Measurements from ENCODE around the gene ETV6. TPM values are rescaled to one million over a fixed set of nuclear protein-coding genes. Genes with fewer than 3 reads are reported as not detected.

Gene ETV6
- total RNA-seq, 1 donor from 2014 or later: 9.9 TPM

DNA sequence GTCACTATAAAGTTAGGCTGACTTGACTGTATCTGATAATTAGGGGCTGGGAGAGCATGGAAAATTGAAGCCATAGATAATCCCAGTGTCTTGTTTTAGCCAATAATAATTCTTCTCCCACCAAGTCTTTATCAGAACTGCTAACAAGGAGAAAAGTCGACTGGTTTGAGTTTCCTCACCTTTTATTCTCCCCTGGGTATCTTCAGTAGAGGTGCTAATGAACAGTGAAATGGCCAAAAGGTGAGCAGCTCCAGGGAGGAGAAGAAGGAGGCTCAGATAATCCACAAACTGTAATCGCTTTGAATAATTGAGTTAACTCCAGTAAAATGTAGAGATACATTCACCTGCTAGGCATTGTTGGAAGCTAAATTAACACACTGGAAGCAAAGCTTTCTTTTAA, 72.6 kb downstream of the ETV6 start:
- DNase-seq: no peak

DNA sequence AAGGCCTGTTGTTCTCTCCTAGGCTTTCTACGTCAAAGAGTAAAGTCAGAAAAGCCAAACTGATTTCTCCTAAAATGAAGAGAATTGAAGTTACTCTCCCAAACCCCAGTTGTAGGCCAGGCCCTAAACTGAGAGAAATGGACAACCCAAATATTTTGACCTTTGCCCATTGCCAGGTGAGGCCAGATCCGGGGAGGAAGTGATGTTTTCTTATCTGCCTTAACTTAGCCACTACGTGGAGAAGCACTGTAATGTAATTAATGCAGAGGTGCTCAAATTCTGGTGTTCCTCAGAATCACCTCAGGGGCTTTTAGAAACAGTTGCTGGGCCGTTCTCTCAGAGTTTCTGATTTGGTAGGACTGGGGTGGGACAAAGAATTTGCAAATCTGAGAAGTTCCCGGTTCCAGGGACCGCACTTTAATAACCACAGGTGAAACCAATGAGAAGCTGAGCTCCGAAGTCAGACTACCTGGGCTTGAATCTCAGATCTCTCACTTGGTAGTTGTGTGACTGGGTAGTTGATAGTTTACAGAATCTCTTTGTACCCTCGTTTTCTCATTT, 73.2 kb downstream of the ETV6 start:
- DNase-seq: no peak

DNA sequence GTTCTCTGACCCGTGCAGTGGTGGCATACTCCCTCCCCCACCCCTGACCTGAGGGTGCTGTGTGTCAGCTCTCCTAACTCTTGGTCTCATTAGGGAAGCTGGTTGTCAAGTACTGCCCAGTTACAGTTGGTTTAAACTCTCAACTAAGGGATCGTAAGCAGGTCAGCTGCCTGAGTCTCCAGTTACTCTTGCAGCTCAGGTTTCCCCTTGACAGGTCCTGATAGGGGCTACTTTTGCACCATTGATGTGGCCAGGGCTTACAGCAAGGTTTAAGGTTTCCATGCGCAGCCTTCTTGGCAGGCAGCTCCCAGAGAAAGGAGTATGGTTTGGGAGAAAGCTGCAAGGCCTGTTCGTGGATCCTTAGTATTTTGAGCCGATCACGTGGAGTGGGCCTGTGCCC, 74.5 kb downstream of the ETV6 start:
- no peak for DNase-seq

DNA sequence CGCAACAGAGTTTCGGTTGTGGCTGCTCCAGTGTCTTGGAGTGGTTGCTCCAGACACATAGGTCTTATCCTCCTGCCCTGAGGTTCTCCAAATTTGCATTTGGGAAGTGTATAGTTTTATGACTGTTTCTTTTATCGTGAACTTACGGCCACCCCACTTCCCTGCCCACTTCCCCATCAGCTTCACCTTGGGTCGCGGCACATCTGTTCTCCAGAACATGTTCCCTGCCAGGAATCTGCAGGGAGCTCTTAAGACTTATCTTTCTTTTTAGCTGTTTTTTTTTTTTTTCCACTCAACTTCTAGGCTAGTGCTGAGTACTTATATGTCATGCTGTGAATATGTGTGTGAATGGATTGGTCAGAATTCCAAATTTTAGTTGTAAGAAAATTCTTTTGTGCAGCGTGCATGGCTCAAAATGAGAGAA, 75.4 kb downstream of the ETV6 start:
- DNase-seq: peak; percentile 65

DNA sequence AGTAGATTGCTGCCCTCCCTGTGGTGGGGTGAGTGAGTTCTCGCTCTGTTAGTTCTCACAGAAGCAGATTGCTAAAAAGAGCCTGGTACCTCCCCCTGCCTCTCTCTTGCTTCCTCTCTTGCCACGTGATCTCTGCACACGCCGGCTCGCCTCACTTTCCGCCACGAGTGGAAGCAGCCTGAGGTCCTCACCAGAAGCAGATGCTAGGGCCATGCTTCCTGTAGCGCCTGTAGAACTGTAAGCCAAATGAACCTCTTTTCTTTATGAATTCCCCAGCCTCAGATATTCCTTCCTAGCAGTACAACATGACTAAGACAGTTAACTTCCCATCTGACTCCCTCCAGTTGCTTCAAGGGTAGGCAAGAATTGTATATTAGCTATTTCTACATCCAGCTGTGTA, 76.2 kb downstream of the ETV6 start:
- DNase-seq: no peak

DNA sequence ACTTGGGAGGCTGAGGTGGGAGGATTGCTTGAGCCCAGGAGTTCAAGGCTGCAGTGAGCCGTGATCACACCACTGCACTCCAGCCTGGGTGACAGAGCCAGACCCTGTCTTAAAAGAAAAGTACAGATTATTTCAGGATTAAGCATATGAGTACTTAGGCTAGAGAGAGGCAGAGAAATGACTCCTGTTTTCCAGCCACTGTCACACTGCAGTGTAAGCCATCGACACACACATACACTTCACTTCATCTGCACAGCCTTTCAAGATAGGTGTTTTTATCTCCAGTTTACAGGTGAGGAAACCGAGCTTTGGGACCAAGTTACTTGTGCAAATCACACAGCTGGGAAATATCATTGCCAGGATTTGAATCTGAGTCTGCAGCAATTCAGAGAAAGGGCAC, 77.2 kb downstream of the ETV6 start:
- no peak for DNase-seq

DNA sequence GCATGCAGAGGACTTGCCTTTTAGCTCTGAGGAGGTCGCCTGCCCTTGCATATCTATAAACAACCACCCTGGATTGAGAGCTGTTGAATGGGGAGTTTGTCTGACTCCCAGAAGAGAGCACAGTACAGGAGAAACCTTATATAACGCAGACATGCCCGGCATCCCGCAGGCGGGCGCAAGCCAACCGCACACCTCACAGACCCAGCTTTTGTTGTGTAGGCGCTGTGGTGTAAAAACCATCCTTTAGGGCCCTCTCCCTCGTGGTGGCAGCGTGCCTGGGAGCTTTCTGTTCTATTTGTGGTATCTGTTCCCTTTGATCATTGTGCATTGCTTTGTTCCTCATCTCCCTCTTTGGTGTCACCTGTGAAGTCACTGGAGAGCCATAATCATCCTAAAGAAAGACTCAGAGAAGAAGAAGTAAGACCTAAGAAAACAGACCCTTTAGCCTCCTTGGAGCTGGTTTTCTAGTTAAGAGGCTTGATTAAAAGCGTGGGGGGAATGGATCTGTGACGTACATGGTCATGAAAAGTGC, 77.7 kb downstream of the ETV6 start:
- no peak for DNase-seq

DNA sequence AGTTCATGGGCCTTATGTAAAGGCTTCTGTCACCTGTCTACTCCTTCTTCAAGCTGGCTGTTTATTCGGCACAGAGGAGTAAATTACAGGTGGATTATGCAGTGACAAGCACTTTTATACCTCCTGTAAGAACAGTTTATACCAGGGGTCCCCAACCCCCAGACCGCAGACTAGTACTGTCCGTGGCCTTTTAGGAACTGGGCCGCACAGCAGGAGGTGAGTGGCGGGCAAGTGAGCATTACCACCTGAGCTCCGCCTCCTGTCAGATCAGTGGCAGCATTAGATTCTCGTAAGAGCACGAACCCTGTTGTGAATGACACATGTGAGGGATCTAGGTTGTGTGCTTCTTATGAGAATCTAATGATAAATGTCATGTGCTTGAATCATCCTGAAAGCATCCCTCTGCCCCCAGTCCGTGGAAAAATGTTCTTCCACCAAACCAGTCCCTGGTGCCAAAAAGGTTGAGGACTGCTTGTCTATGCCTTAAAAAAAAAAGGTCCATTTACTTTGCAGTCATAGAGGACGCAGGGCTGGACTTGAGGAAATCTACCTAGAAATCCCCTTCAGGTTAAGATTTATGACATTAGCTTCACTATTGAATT, 78.8 kb downstream of the ETV6 start:
- DNase-seq: no peak

DNA sequence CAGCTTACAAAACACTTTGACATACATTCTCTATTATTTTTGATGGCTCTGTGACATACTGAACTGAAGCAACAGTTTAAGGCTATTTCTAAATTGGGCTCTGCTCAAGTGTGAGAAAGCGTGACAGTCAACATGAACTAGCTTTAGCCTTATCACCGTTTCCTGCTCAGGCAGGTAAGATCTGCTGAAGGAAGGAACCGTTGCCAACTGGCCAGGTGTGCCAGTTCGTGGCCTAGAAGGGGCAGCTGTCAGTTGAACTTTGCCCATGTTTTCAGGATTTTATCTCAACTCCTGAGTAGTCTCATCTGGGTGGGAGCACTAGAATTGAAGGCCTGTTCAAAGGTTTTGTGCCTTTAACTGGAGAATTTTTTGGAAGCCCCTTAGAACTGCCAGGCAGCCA, 79.5 kb downstream of the ETV6 start:
- DNase-seq: no peak

DNA sequence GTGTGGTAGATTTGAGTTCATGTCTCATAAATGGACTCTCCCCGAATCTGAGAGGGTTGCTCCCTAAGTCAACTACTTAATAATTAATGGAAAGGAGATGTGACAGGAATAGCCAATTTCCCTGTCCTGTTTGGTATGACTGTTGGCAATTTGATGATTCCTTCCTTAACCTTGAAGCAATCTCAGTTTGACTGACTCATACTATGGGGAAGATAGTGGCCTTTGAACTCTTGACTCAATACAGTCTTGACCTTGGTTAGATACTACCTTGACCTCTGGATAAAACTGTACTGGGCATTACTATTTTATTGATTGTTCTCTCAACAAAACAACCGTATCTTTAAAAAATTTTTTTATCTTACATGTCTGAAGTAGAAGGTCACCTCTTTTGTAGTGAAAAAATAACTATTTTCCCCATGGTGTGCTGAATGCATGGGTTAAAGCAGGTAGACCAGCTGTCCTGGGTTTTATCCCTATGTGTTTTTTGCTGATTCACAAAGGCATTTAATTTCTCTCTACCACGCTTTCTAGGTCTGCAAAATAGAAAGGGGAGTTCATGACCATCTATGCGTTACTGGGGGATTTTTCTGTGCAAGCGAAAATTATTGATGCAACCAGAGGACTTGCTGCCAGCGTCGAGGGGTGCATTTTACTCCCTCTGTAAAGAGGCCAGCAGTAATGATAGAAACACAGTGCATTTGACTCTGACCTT, 80.1 kb downstream of the ETV6 start:
- DNase-seq: no peak

DNA sequence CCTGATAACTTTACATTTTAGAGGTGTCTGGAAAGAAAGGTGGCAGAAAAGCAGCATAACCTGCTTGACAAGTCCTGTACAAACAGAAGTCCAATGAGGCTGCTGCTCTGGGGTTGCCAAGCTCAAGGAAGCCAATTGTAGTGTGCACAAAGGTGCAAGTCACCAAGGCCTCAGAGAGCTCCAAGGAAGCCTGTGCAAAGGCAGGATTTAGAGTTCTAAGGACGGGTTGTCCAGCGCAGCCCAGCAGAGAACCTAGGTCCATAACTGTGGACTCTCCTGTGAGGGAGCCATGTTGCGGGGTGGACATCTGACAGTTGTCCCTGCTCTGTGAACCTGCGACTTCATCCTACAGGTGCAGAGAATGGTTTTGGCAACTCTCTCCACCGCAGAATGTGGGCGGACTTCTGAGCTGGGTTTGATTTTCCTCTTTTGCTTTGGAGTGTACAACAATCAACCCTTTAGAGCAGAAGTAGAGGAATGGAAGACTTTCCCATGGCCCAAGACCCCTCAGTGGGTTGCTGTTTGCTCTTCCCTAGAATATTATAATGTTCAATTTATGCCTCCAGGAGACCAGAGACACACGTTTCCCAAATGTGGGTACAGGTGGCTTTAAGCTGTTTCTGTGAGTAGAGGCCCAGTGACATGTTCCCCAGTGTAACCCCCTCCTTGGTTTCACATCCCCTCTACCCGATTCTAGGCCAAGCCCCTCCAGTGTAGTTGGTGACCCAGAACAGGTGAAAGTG, 81.0 kb downstream of the ETV6 start:
- DNase-seq: no peak

DNA sequence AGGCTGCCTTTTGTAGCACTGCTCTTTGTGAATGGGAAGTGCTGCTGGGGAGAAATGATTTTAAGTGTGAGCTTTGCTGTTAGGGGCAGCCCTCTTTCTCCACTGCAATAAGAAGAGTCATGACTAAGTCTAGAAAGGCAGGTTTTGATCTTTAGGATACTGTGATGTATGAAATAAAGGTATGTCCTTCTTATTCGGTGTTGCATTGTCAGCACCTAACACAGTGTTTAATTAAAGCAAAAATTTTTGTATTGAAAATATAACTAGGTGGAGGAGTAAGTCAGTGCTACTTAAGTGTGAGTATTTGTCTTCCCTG, 81.5 kb downstream of the ETV6 start:
- DNase-seq: no peak

DNA sequence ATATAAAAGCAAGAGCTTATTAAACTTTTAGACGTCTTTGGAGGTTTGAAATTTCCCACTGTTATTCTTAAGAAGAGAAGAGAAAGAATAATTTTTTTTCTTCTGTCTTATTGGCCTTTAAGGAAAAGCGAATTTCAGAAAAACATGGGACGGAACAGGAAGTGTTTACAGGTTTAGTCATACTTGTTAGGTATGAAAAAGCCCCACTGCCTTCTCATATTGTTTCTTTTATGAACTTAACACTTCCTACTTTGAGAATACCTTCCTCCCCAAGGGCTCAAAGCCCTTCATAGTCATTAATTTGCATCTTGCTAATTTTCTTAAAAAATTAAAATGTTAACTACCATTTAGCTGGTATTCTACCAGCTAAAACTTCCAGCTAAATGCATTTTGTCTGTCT, 82.0 kb downstream of the ETV6 start:
- peak; percentile 83 for DNase-seq

DNA sequence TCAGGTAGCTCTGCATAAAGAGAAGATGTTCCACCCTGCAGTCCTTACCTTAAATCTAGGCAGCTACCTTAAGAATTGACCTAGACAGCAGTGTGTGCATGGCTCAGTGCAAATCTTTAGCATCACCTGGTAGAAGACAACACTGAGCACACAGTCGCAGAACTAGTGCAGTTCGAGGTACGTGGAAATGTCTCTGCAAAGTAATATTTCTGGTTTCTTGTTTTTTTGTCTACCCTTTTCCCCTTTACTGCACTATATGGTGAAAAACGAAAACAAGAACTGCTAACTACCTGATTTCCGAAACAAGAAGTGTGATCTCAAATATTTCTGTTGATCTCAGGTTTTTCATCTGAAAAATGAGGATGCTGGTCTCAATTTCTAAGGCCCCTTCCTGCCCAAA, 82.5 kb downstream of the ETV6 start:
- DNase-seq: no peak

DNA sequence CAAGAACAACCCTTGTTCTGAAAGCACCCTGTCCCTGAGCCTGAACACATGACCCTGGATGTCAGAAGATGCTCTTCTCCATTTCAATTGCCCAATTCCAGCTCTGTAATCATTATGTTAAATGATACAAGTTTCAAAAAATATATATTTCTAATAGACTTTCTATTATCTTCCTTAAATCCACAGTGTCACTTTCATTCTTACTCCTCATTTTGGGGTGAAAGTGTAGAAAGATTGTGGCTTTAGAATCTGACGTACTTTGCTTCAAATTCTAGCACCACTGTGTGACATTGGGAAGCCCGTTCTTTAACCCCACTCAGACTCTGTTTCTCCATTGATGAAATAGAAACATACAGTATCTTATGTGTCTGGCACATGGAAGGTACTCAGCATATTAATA, 83.2 kb downstream of the ETV6 start:
- no peak for DNase-seq

DNA sequence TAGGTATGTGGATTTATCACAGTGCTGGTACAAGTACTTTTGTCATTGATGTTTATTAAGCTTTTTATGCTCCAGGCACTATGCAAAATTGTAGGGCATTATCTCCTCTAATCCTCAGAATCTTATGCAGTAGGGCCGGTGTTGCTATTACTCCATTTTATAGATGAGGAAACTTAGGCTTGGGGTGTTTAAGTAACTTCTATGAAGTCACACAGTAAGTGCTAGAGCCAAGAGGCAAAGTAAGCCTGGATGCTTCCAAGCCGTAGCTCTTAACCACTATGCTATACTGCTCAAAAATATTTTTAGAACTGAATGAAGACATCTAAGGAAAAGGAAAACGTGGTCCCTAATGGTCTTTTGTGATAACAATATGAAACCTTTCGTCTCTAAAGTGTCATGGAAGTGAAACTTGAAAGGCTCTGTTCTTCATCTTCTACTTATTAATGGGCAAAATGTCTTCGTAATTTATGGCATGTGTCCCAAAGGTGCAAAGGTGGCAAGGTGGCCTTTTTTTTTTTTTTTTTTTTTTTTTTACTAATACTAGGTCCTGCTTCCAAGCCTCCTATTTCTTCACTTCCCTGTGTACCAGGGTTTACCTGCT, 85.2 kb downstream of the ETV6 start:
- no peak for DNase-seq

DNA sequence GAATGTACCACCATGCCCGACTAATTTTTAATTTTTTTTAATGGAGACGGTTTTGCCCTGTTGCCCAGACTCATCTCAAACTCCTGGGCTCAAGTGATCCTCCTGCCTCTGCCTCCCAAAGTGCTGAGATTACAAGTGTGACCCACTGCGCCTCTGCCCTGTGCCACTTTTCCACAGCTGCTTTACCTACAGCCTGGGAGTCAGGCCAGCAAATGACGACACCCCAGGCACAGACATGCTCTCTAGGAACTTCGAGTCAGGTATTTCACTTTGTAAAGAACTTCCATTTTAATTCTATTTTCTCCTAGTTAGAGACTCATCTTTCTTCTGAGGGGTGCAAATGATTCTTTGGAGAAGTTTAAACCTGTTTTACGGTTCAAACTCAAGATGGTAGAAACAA, 89.0 kb downstream of the ETV6 start:
- DNase-seq: no peak

DNA sequence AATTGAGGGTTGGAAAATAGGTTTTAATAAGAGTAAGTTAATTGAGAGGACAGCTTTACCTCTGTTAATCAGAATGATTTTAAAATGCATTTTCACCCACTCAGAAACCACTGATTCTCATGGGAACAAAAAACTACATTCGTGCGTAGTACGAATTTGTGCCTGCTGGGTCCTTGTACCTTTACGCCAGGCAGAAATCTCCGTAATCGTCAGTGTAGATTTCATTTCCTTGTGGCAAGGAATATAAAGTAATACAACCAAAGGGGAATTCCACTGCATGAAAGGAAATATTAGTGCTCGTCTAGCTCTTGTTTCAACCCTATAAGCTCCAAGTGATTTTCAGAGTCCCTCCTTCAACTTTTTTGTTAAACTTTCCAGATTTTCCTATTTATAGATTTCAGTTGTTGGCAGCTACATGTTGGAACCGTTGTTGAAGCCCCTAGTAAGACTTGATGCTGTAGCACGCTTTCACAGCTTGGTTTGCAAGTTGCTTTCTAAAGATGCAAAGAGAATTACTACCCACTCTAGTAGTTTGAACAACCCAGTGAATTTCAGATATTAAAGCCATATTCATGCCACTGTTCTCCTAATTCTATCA, 90.6 kb downstream of the ETV6 start:
- DNase-seq: no peak

DNA sequence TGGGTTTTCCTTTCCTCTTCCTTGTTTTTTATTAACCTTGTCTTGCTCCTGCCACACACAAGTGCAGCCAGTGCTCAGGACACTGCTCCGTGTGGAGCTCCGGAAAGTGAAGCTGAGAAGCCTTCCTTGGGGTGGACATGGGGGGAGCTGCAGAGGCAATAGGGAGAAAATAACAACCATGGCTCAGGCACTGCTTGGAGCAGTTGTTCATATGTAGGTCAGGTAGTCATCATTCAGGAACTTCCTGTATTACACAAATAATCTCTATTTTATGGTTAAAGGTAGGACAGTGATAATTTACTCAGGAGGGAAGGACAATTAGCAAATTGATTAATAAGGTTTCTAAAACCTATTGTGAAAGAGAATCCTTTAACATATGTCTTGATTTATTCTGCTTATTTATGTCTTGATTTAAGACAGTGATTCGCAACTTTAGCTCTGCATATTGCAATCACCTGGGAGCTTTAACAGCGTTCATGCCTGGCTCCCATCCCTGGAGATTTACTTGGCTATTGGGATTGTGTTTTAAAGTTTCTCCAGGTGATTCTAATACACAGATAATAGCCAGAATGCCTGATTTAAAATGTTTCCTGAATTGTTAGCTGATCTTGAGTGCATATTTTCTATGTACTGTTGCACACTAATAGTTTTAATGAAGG, 92.1 kb downstream of the ETV6 start:
- no peak for DNase-seq

DNA sequence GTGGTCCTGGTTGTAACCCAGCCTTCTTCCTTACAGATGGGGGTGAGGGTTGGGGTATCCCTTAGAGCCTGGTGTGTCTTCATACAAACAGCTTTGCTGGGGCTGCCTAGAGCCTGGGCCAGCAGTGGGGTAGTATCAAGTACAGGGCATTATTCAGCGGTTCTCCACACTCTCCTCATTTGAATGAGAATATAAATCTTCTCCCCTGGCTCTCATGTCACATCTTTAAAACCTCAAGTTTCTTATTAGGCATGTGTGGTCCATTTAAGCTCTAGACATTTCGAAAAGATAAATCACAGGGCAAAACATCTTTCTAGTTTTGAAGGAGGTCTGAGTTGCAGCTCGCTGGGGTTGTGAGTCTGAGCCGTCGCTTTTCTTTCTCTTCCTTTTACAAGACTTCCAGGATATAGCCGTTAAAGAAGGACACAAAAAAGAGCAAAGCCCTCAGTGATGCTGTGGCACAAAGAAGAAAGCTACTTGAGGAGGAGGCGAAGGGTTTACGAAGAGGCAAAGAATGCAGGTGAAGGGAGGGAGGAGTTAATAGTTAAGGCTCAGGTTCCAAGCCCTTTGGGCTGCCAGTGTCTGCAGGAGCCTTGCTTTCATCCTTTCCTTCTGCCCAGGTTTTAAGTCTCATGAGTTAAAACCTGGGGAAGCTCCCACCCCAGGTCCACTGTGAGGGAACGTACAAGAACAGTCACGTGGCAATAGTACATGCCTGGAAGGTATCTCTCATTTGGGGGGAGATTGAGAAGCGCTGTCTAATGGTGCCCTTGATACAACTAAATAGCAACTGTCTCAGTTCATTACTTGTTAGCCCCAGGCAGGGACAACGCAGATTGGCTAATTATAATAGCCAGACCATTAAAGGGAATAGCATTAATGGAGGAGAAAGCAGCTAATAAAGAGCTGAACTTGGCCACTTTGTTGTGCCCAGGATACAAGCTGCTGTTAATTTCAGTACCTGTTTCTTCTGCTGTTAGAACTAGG, 94.2 kb downstream of the ETV6 start:
- DNase-seq: no peak

DNA sequence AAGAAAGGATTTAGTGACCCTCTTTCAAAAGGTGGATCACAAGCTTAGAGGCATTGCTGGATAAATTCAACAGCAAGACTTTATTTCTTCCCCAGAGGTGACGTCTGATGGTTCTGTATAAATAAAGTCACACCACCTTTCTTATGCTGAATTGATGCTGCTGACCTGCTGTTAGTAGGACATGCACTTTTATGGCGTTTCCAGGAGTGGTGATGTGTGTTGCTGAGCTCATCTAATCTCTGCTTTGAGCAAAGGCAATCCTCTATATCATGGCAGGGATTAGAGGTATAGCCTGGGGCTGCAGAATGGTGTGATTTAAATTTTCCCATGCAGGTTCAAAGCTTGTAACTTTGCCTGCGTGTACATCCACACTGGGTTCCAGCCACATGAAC, 94.9 kb downstream of the ETV6 start:
- no peak for DNase-seq
